Activated naive CD8-positive, alpha-beta T cell (primary cell): ENCODE measurements around the gene TGM6.

Experiments
- H3K27ac Mint-ChIP-seq: one replicate; pipeline ENCODE4 v1.8.0; 2021; ENCODE audit warnings: mixed read lengths
- H3K27me3 Mint-ChIP-seq: one replicate; pipeline ENCODE4 v1.8.0; 2021; ENCODE audit warnings: mixed read lengths
- H3K36me3 Mint-ChIP-seq: one replicate; pipeline ENCODE4 v1.8.0; 2021; ENCODE audit warnings: mixed read lengths
- H3K4me1 Mint-ChIP-seq: one replicate; pipeline ENCODE4 v1.8.0; 2021; ENCODE audit warnings: low read depth, mixed read lengths
- H3K4me3 Mint-ChIP-seq: one replicate; pipeline ENCODE4 v1.8.0; 2021; ENCODE audit warnings: mild to moderate bottlenecking, mixed read lengths
- H3K9me3 Mint-ChIP-seq: one replicate; pipeline ENCODE4 v1.8.0; 2021; ENCODE audit warnings: low read depth, mixed read lengths

Gene TGM6

DNA sequence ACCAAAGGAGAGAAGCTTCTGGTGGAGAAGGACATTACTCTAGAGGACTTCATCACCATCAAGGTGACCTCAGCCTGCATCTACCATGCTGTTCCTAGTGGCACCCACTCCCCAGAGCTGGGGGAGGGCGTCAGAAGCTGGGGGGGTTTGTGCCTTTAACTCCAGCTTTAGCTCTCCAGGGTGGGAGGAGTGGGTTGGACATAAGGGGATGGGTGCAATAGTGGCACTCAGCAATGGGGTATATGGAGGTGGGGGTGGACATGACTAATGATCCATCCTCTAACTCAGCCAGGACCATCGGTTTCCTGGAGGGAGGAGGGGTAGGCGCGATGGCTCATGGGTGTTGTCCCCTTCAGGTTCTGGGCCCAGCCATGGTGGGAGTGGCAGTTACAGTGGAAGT, 49.8 kb downstream of the TGM6 start:
- Mint-ChIP-seq H3K27me3 (peaks cover 13% of the 10 kb centered on the region), H3K4me3 (no peak overlapping the region), H3K9me3 (no peaks in the 10 kb centered on the region), H3K4me1 (no peaks in the 10 kb centered on the region), H3K27ac (no peak overlapping the region), H3K36me3 (peaks cover 2% of the 10 kb centered on the region)

DNA sequence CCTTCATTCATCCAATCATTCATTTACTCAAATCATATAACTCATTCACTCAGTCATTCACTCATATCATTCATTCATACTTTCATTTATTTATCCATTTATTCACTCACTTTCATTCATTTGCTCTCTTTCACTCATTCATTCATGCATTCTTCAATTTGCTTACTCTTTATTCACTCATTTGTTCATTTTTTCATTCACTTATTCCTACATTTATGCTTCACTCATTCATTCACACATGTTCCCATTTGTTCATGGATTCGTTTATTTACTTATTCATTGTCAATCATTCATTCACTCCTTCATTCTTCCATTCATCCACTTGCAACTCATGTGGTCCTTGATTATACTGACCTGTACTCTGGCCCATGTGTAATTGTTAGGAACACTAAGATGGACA, 50.5 kb downstream of the TGM6 start:
- Mint-ChIP-seq H3K4me1 (no peaks in the 10 kb centered on the region), H3K9me3 (no peaks in the 10 kb centered on the region), H3K27ac (no peak overlapping the region), H3K27me3 (peaks cover 13% of the 10 kb centered on the region), H3K4me3 (no peak overlapping the region), H3K36me3 (peaks cover 2% of the 10 kb centered on the region)

DNA sequence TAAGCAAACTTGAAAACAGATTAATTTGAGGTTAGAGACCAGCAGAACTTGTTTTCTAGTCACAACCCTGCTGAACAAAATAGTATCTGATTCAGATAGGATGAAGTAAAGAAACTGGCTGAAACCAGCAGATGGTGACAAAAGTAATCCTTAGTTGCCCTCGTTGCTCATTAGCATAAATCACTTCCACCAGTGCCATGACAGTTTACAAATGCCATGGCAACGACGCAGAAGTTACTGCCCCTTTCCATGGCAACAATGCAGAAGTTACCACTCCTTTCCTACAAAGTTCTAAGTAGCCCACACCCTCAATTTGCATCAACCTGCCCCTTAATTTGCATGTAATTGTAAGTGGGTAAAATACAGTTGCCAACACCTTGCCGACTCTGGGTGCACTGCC, 66.1 kb downstream of the TGM6 start:
- H3K36me3 Mint-ChIP-seq = peaks cover 10% of the 10 kb centered on the region
- no peaks in the 10 kb centered on the region for H3K9me3 Mint-ChIP-seq
- H3K4me1 Mint-ChIP-seq = peaks cover 14% of the 10 kb centered on the region
- H3K4me3 Mint-ChIP-seq = no peak overlapping the region
- H3K27ac Mint-ChIP-seq = no peak overlapping the region
- no peaks in the 10 kb centered on the region for H3K27me3 Mint-ChIP-seq

DNA sequence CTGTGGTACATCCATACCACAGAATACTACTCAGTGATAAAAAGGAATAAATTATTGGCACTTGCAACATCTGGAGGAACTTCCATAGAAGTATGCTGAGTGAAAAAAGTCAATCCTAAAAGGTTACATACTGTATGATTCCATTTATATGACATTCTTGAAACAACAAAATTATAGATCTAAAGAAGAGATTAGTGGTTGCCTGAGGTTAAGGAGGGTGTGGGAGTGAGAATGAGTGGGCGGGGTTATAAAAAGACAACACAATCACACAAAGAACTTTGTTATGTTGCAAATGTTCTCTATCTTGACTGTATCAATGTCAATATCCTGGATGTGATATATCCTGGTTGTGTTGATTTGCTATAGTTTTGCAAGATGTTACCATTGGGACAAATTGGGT, 68.7 kb downstream of the TGM6 start:
- Mint-ChIP-seq H3K27ac (no peak overlapping the region), H3K4me3 (no peak overlapping the region), H3K9me3 (no peaks in the 10 kb centered on the region), H3K36me3 (peaks cover 10% of the 10 kb centered on the region), H3K4me1 (peaks cover 19% of the 10 kb centered on the region), H3K27me3 (no peaks in the 10 kb centered on the region)

DNA sequence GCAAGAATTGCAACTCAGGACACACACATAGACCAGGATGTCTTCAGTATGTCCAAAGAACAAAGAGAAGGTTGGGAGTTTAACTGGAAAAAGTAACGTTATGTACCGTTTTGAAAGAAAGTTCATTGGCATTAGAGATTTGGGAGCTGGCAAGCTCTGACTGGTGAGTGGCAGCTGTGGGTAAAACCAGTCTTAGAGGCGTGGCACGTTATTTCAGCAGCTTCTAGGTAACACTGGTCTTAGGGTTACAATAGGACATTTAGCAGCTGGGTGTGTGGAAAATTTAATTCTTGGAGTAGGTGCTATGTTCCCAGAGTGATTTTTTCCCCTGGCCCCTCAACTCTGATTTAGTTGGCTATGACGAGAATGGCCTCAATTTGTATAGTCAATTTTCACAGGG, 70.7 kb downstream of the TGM6 start:
- Mint-ChIP-seq H3K4me3 (no peak overlapping the region), H3K27me3 (no peaks in the 10 kb centered on the region), H3K9me3 (no peaks in the 10 kb centered on the region), H3K4me1 (peaks cover 30% of the 10 kb centered on the region), H3K27ac (no peak overlapping the region), H3K36me3 (peaks cover 3% of the 10 kb centered on the region)

DNA sequence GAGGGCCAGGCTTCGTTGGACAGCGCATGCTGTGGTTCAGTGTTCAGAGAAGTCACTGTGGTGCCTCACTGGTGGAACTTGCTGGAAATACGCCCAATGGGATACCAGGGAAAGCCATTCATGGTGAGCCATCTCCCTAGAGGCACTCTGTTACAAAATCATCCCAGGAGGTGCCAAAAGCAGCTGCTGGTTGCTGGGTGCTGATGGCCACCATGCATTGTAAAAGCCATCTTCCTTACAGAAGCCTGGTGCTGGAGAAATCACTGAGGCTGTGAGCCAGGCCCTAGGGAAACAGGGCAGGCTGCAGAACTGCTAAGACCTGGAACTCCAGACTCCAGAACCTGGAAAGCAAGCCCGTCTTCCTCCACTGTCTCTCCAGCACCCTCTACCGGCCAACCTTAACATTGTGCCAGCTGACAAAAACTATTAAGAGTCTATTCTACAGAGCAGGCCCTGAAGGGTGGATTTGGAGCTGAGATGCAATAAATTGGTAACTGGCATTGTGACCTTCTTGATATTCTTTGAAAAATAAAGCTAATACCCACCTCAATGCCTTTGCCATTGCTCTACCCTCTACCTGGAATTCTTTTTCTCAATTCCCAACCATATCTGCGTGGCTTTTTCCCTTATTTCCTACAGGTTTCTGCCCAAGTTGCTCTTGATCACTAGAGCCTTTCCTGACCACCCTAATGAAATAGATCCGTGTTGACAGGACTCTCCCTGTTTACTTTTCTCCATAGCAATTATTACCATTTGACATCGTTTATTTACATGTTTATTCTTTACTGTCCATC, 71.4 kb downstream of the TGM6 start:
- Mint-ChIP-seq H3K27me3 (no peaks in the 10 kb centered on the region), H3K36me3 (no peaks in the 10 kb centered on the region), H3K27ac (no peak overlapping the region), H3K9me3 (no peaks in the 10 kb centered on the region), H3K4me3 (no peak overlapping the region), H3K4me1 (peaks cover 38% of the 10 kb centered on the region)

DNA sequence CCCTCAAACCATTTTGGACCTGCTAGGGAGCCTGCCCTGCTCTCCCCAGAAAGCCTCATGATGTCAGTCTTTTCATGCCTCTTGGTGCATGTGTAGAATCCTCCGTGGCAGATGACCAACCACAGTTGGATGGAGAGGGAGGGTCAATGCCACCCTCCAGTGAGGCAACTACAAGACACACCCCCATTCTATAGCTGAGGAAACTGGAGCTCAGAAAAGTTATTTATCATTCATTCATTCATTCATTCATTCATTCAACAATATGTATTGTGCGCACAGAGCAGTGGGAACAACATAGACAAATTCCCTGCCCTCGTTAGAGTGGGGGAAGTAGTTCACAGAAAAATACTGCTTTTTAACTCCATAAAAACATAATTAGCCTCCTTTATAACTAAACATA, 73.1 kb downstream of the TGM6 start:
- H3K27ac Mint-ChIP-seq = no peak overlapping the region
- H3K9me3 Mint-ChIP-seq = no peaks in the 10 kb centered on the region
- peaks cover 38% of the 10 kb centered on the region for H3K4me1 Mint-ChIP-seq
- no peak overlapping the region for H3K4me3 Mint-ChIP-seq
- H3K27me3 Mint-ChIP-seq = no peaks in the 10 kb centered on the region
- no peaks in the 10 kb centered on the region for H3K36me3 Mint-ChIP-seq

- peaks cover 26% of the 10 kb centered on the region for H3K4me1 Mint-ChIP-seq
- no peaks in the 10 kb centered on the region for H3K27me3 Mint-ChIP-seq
- peak overlapping the region; percentile 44 for H3K4me3 Mint-ChIP-seq
- no peaks in the 10 kb centered on the region for H3K9me3 Mint-ChIP-seq
- H3K27ac Mint-ChIP-seq = peak overlapping the region; percentile 62
- peaks cover 10% of the 10 kb centered on the region for H3K36me3 Mint-ChIP-seq
Measured at GRCh38 chr20:2455771-2456497, 75.2 kb downstream of the TGM6 start.

DNA sequence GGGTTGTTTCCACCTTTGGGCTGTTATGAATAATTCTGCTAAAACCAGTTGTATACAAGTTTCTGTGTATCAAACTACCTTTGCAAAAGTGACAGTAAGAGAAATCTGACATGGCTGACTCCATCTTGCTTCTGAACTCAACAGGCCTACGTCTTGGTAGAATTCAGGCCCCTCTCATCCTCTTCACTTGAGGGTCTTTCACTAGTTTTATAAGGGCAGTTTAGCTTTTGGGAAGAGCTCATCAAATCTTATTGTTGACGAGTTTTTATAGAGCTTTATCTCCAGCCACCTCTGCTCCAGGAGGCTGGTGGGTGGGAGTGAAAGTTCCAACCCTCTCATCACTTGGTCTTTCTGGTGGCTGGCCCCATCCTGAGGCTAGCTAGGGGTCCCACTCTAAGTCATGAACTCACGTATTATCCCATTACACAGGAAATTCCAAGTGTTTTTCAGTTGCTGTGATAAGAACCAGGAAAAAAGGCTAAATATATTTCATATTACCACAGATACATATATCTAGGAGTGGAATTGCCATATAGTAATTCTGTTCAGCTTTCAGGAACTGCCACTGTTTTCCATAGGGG, 78.3 kb downstream of the TGM6 start:
- H3K36me3 Mint-ChIP-seq = peaks cover 20% of the 10 kb centered on the region

DNA sequence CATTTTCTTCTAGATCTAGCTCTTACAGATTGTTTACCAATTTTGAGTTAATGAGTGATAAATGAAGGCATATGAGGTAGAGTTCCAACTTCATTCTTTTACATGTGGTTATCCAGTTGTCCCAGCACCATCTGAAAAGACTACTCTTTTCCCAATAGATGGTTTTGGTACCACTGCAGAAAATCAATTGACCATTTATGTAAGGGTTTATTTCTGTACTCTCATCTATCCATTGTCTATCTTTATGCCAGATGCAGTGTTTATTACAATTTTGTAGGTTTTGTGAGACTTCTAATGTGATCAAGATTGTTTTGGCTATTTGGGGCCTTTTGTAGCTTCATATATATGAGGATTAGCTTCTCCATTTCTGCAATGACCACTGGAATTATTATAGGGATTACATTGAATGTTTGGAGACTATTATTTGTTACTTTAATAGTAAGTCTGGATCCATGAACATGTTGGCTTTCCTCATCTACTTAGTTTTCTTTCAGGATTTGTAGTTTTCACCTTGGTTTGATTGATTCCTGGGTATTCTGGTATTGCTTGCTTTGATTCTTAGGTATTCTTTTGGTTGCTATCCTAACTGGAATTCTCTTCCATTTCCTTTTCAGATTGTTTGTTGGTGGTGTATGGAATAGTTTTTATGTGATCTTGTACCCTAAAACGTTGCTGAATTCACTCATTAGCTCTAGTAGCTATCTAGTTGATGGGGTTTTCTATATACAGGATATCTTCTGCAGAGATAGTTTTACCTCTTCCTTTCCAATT, 79.5 kb downstream of the TGM6 start:
- Mint-ChIP-seq H3K36me3 (peaks cover 20% of the 10 kb centered on the region), H3K27me3 (no peaks in the 10 kb centered on the region), H3K4me1 (peaks cover 24% of the 10 kb centered on the region), H3K9me3 (no peaks in the 10 kb centered on the region), H3K27ac (peak overlapping the region; percentile 9), H3K4me3 (no peak overlapping the region)

More for the DNA sequence above, 78.3 kb downstream of the TGM6 start:
- H3K27me3 Mint-ChIP-seq = no peaks in the 10 kb centered on the region
- peaks cover 24% of the 10 kb centered on the region for H3K4me1 Mint-ChIP-seq
- H3K9me3 Mint-ChIP-seq = no peaks in the 10 kb centered on the region
- H3K27ac Mint-ChIP-seq = no peak overlapping the region
- H3K4me3 Mint-ChIP-seq = no peak overlapping the region

DNA sequence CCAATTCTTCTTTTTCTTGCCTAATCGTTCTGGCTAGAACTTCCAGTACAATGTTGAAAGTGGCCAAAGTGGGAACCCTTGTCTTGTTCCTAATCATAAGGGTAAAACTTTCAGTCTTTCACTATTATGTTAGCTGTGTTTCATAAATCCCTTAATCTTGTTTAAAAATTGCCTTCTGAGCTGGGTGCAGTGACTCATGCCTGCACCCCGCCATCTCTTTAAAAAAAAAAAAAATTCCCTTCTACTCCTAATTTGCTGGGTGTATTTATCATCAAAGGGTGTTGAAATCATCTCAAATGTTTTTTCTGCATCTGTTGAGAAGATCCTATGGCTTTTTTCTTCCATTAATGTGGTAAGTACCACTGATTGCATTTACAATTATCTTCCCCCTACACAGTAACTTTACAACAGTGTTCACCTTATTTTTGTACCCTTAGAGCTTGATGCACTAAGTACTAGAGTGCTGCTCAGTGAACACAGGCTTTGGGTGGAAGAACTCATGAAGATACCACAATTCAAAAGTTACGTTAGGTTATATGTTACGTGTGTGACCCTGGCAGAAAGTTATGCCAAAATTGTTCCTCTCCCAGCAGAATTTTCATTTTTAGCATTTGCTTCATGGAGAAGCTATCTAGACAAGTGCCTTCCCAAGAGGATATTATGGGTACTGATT, 80.2 kb downstream of the TGM6 start:
- peaks cover 20% of the 10 kb centered on the region for H3K36me3 Mint-ChIP-seq

DNA sequence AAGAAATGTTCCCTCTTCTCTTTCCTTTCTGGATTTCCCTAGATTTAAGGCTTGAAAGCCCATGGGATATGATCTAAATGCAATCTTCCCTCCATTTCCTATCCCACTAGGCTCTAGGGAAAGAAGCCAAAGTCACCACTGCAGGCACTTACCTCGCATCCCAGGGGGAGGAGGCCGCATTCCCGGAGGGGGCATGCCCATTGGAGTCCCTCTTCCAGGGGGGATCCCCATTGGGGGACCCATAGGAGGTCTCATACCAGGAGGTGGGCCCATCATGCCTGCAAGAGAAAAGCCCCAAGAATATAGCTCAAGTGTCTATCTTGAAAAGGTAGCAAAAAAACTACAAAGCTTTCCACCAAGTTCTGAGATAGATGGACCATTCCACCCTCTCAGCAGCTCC, 81.8 kb downstream of the TGM6 start:
- no peaks in the 10 kb centered on the region for H3K9me3 Mint-ChIP-seq
- no peaks in the 10 kb centered on the region for H3K27me3 Mint-ChIP-seq
- H3K27ac Mint-ChIP-seq = no peak overlapping the region
- H3K4me1 Mint-ChIP-seq = peaks cover 14% of the 10 kb centered on the region
- H3K36me3 Mint-ChIP-seq = peaks cover 20% of the 10 kb centered on the region
- no peak overlapping the region for H3K4me3 Mint-ChIP-seq

More for the DNA sequence above, 80.2 kb downstream of the TGM6 start:
- H3K27me3 Mint-ChIP-seq = no peaks in the 10 kb centered on the region
- H3K4me1 Mint-ChIP-seq = peaks cover 19% of the 10 kb centered on the region
- peak overlapping the region; percentile 9 for H3K27ac Mint-ChIP-seq
- H3K9me3 Mint-ChIP-seq = no peaks in the 10 kb centered on the region
- no peak overlapping the region for H3K4me3 Mint-ChIP-seq

GRCh38 chr20:2463616-2464365, 83.1 kb downstream of the TGM6 start:
- Mint-ChIP-seq H3K36me3 (peaks cover 24% of the 10 kb centered on the region), H3K4me1 (peaks cover 26% of the 10 kb centered on the region), H3K27me3 (no peaks in the 10 kb centered on the region), H3K4me3 (no peak overlapping the region), H3K27ac (peak overlapping the region; percentile 30), H3K9me3 (no peaks in the 10 kb centered on the region)

GRCh38 chr20:2465100-2465499, 84.4 kb downstream of the TGM6 start:
- H3K27me3 Mint-ChIP-seq = no peaks in the 10 kb centered on the region
- no peak overlapping the region for H3K4me3 Mint-ChIP-seq
- H3K36me3 Mint-ChIP-seq = peaks cover 27% of the 10 kb centered on the region
- no peak overlapping the region for H3K27ac Mint-ChIP-seq
- peaks cover 34% of the 10 kb centered on the region for H3K4me1 Mint-ChIP-seq
- H3K9me3 Mint-ChIP-seq = no peaks in the 10 kb centered on the region
